Lower leg skin (tissue), 3 donors: Measurements from ENCODE around the gene CDC26.
"Not testable (repeated sequence)": the region's sequence is repeated elsewhere in the genome, so short reads cannot be mapped to it uniquely, and the experiment has no call there.

Experiments
- CTCF ChIP-seq, 3 donors: fragments of 450-650 bp; IDR thresholded peaks; one replicate each; pipeline ENCODE4 v1.5.1; 2016; ENCODE audit warnings: antibody characterized with exemption in 3 of 3, mild to moderate bottlenecking in 3 of 3, moderate library complexity in 2 of 3
- POLR2A ChIP-seq, 2 donors: fragments of 450-650 bp; IDR thresholded peaks; one replicate each; pipeline ENCODE4 v1.6.1; 2016 to 2017; ENCODE audit warnings: antibody characterized with exemption in 2 of 2, mild to moderate bottlenecking in 1 of 2, moderate library complexity in 1 of 2

GRCh38 chr9:113235701-113236255 lies 39.6 kb downstream of the CDC26 start:
- TF ChIP-seq POLR2A, CTCF (IDR thresholded peaks at IDR 0.05): not testable (repeated sequence)
